HuH-7 (cell line): ENCODE results near the gene PRPF19.

Source experiments
- DNase-seq: peaks from one replicate; pipeline ENCODE4 v3.0.0; 2011; ENCODE audit warnings: low spot score

The PRPF19 gene

DNA sequence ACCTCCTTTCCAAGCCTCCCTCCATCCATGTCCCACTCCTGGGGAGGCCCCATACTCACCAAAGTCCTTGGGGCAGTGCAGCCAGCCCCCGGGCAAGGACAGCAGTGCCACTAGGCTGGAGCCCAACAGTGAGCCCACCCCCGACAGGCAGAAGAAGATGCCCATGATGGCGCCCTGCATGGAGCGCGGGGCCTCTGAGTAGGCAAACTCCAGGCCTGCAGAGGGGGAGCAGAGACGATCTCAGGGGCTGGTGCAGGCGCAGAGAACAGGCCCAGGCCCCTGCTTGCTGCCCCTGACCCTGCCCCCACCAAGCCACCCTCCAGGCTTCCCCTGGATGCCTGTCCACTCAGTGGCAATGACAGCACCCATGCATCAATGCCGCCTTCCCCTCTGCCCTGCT, 31.4 kb upstream of the PRPF19 start:
- DNase-seq = no peak

DNA sequence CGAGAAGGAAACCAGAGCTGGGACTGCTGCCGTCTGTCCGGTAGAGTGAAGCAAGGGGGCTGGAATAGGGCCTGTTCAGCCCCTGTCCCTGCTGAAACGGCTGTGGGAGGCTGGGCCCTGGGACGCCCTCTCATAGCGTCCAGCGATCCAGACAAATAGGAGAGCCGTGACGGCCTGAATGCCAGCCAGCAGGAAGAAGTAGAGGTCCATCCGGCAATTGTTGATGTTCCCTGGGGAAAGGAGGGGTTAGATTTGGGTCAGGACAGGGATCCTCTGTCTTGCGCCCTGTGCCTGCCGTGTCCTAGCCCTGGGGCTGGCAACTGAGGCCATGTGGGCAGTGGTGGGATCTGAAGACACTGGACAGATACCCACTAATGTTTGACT, 30.8 kb upstream of the PRPF19 start:
- DNase-seq = no peak

DNA sequence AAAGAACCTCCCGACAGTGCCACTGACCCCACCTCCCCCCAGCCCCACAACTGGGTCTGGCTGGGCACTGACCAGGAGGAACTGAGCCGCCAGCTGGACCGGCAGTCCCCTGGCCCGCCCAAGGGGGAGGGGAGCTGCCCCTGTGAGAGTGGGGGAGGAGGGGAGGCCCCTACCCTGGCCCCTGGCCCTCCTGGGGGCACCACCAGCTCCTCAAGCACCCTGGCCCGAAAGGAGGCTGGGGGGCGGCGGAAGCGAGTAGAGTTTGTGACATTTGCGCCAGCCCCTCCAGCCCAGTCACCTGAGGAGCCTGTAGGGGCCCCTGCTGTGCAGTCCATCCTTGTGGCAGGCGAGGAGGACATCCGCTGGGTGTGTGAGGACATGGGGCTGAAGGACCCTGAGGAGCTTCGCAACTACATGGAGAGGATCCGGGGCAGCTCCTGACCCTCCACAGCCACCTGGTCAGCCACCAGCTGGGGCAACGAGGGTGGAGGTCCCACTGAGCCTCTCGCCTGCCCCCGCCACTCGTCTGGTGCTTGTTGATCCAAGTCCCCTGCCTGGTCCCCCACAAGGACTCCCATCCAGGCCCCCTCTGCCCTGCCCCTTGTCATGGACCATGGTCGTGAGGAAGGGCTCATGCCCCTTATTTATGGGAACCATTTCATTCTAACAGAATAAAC, 30.2 kb upstream of the PRPF19 start:
- no peak for DNase-seq

DNA sequence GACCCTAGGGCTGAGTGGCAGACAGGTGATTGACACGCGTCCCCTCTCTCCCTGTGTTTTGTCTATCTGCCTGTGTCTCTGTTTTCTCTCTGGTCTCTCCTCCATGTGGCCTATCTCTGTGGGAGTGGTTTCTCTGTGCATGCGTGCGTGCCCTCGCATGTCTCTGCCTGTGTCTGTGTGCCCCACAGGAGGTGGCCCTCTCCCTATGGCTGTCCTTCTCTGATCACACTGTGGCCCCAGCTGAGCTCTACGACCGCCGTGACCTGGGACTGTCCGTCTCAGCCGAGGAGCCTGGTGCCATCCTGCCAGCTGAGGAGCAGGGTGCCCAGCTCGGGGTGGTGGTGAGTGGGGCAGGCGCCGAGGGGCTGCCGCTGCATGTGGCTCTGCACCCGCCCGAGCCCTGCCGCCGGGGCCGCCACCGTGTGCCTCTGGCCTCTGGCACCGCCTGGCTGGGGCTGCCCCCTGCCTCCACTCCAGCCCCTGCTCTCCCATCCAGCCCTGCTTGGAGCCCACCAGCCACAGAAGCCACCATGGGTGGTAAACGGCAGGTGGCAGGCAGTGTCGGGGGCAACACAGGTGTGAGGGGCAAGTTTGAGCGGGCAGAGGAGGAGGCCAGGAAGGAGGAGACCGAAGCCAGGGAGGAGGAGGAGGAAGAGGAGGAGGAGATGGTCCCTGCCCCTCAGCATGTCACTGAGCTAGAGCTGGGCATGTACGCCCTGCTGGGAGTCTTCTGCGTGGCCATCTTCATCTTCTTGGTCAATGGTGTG, 29.5 kb upstream of the PRPF19 start:
- no peak for DNase-seq

DNA sequence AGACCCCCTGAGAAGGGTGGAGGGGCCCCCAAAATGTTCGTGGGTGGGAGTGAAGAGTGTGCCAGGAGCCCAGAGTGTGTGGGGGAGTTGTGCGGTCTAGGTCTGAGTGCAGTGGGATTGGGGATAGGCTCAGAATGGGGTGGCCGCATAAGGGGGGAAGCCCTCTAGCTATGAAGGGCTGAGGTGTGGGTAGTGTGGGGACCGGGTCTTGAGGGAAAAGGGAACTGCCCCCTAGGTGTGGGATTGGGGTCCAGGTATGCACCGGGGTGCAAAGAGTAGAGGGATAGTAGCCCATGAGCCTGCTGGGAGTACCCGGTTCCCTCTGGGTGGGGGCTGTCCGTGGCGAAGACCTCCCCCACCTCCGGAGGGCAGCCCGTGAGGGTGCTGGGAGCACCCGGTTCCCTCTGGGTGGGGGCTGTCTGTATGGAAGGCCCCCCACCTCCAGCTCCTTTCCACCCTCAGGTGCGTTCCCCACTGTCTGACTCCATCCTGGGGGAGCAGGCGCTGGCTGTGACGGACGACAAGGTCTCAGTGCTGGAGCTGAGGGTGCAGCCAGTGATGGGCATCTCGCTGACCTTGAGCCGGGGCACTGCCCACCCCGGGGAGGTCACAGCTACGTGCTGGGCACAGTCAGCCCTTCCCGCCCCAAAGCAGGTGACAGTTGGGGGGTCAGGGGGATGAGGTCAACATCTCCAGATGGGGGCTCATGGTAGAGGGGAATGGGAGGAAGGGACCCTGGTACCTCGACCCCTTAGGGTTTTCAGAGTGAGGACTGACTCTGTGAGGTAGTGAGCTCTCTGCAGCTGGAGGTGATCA, 28.6 kb upstream of the PRPF19 start:
- DNase-seq = no peak

DNA sequence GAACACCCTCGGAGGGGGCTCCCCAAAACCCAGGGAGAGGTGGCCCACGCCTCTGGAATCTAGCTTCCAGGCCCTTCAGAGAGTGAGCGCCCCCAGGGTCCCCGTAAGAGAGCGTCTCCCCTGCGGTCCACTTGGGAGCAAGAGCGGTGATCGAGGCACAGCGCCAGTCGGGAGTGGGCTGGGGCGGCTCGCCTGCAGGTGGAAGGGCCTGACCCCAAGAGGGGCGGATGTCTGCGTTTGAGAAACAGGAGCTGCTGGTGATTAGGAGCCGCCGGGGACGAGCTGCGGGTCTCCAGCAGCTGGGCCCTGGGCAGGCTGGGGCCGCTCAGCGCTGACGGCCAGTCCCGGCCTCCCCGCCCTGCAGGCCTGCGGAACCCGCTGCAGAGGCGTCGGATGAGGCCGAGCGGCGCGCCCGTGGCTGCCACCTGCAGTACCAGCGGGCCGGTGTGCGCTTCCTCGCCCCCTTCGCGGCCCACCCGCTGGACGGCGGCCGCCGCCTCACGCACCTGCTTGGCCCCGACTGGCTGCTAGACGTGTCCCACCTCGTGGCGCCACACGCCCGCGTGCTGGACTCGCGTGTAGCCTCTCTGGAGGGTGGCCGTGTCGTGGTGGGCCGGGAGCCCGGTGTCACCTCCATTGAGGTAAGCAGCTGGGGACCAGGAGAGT, 27.9 kb upstream of the PRPF19 start:
- DNase-seq = no peak

DNA sequence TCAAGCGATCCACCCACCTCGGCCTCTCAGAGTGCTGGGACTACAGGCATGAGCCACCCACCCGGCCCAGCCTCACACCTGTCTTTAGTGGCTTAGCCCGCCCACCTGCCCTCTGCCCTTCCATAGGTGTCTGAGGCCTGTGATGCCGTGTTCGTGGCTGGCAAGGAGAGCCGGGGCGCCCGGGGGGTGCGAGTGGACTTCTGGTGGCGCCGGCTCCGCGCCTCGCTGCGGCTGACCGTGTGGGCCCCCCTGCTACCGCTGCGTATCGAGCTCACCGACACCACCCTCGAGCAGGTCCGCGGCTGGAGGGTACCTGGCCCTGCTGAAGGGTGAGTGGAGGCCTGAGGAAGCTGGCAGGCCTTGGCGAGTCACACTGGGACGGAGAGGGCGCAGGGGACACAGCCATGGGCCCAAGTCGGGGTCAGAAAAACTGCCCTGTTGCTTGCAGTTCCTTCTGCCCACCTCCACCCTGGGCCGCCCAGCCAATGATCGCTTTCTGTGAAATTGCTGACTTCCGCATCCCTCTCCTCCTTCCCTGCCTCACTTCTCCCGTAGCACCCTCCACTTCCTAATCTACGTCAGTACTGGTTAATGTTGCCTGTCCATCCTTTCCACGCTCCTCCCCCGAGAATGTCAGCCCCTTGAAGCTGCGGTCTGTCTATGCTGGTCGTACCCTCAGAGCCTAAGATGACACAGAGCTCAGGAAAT, 27.2 kb upstream of the PRPF19 start:
- no peak for DNase-seq

DNA sequence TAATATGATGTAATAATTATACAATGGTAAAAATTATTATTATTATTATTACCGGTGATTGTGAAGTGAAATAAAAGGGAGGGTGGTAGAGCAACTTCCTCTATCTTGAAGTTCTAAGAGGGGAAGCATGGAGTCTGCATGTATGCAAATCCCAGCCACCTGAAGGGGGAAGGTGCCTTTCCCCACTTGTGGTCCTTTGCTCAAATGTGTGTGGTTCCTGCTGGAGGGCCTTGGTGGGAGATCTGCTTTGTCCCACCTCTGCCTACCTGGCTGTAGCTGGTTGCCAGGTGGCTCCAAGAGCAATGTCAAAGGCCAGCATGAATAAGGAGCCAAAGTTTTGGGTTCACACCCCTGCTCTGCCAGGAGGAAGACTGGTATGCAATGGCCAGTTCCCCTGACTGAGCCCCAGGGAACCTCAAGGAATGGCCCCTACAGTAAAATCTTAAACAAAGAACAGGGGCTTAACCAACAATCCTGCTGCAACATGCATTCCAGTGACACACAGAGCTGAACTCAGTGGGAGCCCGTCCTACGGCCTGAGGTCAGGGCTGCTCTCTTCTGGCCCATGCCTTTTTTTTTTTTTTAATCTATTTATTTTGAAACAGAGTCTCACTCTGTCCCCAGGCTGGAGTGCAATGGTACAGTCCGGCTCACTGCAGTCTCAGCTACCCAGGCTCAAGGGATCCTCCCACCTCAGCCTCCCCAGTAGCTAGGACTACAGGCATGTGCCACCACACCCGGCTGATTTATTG, 26.4 kb upstream of the PRPF19 start:
- DNase-seq = no peak

DNA sequence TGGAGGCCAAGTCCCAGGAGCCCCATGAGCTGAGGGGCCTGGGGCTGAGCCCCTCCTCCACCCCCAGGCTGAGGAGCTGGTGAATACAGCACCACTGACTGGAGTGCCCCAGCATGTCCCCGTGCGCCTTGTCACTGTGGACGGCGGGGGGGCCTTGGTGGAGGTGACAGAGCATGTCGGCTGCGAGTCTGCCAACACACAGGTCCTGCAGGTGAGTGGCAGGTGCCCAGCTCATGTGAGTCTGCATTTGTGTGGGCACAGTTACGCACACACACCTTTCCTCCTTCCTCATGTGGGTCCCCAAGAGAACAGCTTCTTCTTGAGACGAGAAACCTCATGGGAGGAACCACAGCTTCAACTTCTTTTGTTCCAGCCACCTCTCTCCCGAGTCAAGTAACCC, 25.5 kb upstream of the PRPF19 start:
- DNase-seq = no peak

DNA sequence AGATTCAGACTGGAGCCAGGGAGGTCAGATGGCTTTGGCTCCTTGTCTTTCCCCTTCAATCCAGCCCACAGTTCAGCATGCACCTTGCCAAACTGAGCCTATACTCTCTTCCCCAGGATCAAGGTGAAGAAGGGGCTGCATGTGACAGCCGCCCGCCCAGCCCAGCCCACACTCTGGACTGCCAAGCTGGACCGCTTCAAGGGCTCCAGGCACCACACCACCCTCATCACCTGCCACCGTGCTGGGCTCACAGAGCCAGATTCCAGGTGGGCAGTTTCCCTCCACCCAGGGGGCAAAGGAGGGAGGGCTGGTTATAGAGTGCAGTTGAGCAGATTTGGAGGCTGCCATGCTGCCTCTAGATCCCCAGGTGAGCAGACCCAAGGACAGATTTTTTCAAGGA, 24.0 kb upstream of the PRPF19 start:
- DNase-seq = no peak

DNA sequence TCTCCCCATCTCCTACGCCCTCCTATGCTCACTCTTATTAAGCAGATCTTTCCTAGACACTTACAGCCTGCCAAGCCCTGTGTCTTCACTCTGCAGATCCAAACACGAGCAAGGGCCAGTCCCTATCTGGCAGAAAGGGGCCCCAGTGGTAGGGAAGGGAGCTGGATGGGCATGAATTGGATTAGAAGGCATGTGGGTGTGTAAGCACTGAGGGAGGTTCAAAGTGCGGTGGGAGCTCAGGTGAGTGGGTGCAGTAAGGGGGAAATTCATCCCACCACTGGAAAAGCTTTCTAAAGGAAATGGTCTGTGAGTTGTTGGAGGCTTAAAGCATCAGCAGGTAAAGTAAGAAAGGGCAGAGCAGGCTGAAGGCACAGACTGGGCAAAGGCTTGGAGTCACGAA, 23.4 kb upstream of the PRPF19 start:
- DNase-seq = no peak

DNA sequence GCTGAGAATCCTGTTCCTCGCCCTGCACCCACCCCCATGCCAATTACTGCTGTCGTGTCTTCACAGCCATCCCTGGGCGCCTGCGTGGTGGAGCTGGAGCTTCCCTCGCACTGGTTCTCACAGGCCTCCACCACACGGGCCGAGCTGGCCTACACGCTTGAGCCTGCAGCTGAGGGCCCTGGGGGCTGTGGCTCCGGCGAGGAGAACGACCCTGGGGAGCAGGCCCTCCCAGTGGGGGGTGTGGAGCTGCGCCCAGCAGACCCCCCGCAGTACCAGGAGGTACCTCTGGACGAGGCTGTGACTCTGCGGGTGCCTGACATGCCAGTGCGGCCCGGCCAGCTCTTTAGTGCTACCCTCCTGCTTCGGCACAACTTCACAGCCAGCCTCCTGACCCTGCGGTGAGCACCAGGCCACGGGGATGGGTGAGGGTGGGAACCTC, 22.2 kb upstream of the PRPF19 start:
- no peak for DNase-seq

DNA sequence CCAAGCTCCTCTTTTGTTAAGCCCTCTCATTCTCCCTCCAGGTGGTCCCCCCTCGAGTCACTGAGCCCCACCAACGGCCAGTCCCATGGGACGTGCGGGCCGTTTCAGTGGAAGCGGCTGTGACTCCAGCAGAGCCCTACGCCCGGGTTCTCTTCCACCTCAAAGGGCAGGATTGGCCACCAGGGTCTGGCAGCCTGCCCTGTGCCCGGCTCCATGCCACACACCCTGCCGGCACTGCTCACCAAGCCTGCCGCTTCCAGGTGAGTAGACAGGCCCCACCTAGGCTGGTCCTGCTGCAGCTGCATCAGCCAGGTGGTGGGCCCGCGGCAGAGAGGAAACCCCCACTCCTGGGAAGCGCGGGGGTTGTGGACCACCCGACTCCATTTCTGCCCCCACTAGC, 21.2 kb upstream of the PRPF19 start:
- no peak for DNase-seq

DNA sequence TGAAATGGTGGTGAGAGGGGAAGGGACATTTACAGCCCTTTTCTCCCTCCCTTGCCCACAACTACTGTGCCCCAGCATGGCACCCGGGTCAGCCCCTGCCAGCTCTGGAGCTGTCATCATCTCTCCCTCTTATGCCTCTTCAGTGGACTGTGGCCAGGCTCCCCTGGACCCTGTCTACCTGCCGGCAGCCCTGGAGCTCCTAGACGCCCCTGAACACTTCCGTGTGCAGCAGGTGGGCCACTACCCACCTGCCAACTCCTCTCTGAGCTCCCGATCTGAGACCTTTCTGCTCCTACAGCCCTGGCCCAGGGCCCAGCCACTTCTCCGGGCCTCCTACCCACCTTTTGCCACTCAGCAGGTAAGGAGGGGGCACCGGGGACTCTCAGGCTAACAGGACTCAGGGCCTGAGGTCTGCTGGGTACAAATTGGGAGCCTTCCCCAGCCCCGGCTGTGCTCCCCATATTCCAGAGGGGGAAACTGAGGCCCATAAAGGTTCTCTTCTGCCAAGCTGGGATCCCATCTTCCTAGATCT, 20.7 kb upstream of the PRPF19 start:
- DNase-seq = no peak

DNA sequence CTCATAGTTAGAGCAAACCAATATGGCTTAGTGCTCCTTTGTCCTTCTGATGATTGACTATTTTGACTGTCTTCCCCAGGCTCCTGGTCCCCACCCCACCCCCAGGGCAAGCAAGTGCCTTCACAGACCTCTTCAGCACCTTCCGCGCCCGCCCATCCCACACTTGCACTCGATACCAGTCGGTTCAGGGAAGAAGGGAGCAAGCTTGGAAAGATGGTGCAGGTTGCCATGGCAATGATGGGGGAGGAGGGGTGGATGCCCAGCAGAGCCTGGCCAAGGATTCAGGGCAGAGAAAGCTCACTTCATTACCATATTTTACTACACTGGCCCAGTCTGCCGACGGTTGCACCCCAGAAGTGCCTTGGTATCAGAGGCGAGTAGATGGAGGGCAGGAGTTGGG, 20.1 kb upstream of the PRPF19 start:
- no peak for DNase-seq

DNA sequence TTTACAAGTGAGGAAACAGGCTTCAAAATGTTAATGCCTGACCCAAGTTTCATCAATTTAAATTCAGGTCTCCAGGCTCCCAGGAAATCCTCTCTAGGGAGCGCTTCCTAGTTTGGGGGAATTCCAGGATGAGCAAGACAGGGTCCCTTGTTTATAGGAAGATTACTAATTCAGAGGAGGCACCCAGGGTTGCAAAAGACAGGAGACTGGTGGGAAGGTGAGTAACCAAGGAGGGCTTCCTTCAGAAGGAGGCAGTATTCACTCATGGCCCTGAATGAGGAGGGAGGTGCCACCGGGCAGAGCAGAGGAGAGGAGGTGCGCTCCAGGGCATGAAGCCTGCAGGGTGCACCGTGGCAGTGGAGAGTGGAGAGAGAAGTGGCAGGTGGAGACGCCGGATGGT, 19.5 kb upstream of the PRPF19 start:
- no peak for DNase-seq

DNA sequence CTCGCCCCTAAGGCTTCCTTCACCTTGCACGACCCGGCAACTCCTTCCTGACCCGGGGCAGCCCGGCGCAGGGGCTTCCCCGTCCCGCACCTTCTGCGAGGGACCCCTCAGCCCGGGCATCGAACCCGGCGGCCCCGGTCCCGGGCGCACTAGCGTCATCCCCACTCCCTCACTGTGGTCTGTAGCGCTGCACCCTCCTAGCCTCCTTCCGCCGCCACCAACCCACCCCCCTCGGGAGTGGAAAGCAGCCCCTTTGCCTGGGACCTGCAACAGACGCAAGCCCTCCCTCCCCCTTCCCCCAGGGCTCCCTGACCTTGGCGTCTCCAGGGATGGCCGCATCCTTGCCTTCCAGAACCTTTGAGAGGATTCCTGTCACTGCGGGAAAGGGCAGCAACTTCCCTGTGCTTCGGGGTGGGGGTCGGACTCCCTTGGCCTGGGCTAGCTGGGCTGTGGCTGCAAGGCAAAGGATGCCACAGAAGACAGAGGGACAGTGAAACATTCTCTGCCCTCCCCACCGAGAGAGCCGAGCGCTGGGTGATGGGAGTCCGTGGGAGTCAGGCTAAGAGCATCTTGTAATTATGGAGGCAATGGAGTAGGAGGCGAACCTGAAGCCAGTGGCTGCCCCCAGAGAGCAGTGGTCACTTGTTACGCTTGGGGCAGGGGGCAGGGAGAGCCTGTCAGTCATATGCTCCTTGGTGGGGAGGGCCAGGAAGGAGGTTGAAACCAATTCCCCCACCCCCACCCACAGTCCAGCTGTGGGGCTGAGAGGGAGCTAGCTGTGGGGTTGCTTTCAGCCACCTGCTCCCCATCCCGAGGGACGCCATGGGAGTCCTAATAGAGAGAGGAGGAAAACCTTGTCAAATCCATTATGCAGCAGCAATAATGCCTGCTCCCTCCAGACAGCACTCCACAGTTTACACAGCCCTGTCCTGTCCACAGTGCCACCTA, 18.8 kb upstream of the PRPF19 start:
- DNase-seq = peak; percentile 84

DNA sequence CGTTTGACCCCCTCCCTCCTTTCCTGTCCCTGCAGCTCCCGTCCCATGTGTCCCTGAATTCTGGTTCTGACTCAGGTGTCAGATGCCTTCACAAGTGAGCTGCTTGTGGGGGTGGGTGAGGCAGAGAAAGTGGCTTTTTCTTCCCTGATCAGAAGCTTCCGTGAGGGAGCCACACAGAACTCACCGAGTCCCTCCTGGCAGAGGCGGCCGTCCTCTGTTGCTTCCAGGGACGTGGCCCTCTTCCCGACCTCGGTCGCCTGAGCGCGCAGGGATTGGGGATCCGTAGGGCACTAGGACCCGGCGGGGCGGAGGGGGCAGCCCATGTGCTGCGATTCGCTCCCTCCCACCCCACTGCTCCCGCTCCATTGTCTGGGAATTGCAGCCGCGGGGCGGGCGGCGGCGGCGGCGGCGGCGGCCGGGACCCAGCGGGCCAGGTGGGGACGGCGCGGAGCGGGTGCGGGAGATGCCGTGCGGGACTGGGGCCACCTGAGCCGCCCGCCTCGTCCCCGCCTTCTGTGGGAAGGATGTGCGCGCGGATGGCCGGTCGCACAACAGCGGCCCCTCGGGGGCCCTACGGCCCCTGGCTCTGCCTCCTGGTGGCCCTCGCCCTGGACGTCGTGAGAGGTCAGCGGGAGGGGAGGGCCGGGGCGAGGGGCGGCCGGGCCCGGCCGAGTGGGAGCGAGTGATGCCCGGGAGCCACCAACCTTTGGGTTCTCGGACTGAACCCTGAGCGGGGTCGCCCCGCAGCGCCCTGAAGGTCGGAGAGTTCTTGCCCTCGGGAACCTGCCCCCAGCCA, 17.9 kb upstream of the PRPF19 start, which contains the start of gene TMEM132A:
TMEM132A (plus strand) TSS at position 351 of the 796 bp plus-strand sequence; CDS start at position 525, 174 bp downstream.
- peak; percentile 100 for DNase-seq

DNA sequence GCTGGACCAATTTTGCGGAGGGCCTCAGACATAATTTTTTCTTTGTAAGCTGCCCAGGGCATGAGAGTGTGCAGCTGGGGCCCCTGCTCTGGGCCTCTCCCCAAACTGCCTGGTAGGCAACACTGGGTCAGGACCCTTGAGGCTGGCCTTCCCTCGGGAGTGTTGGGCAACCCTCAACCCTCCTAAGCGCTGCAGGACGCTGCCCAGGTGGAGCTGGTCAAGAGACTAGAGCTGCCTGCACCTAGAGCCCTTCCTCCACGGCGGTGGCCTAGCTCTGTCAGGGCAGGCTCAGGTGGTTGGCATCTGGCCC, 17.4 kb upstream of the PRPF19 start:
- no peak for DNase-seq
